HepG2 (cell line): Measurements from ENCODE around the gene ENDOU. TPM values are rescaled to one million over a fixed set of nuclear protein-coding genes. Genes with fewer than 3 reads are reported as not detected.

Source experiments
- ATAC-seq: fragments of 200-7000 bp; cut with Tn5 transposase; 3 replicates; pipeline ENCODE4 v1.9.1; 2020; ENCODE audit warnings: mild to moderate bottlenecking, moderate library complexity
- BruUV-seq: library from RNA; stranded (reverse); fragments of 400-500 nt; replicated peaks from 2 replicates; lab custom pipeline; 2021; lab: Mats Ljungman, UMichigan
- CTCF ChIA-PET: fragments of 300-600 bp; formaldehyde crosslinking; extraction: SDS; loops from one replicate; lab custom pipeline; 2021; ENCODE audit warnings: low total read pairs, inconsistent platforms, low intra/inter-chr PET ratio; lab: Yijun Ruan, JAX
- POLR2A ChIA-PET: fragments of 350-600 bp; sonication (Branson Sonifier 250); formaldehyde crosslinking; loops from one replicate; lab custom pipeline; 2020; ENCODE audit warnings: antibody characterized with exemption, inconsistent platforms; lab: Yijun Ruan, JAX
- DNase-seq: peaks from one replicate; pipeline ENCODE4 v3.0.0-alpha.2; 2015; ENCODE audit warnings: low spot score
- FAIRE-seq: peaks from 3 replicates; lab custom pipeline; 2011; peaks lifted over from hg19 to GRCh38; lab: Jason Lieb, UNC
- H2AFZ ChIP-seq: one replicate; pipeline ENCODE4 v1.6.1; 2011; ENCODE audit warnings: low read length, inconsistent platforms
- H3K27ac ChIP-seq: fragments of 300-600 bp; 3 replicates; pipeline ENCODE4 v1.8.0; 2011; ENCODE audit warnings: mixed run types, mild to moderate bottlenecking, mixed read lengths, low read length, inconsistent platforms; ENCODE audit not compliant: insufficient read depth; ENCODE audit errors: extremely low read length
- H3K27me3 ChIP-seq, 2 experiments: fragments of 200-600 bp in 1 of 2; 2 replicates in 1 of 2; 3 replicates in 1 of 2; pipeline versions ENCODE4 v1.6.0 to v1.8.0; 2011; ENCODE audit warnings: low read length in 2 of 2, mild to moderate bottlenecking in 2 of 2, moderate library complexity in 2 of 2, inconsistent platforms in 1 of 2; ENCODE audit not compliant: insufficient read depth in 2 of 2, control insufficient read depth in 1 of 2
- H3K36me3 ChIP-seq, 2 experiments: fragments of 200-600 bp in 1 of 2; replicated peaks in 1 of 2; 2 replicates in 1 of 2; 3 replicates in 1 of 2; pipeline versions ENCODE4 v1.5.1 to v1.8.0; 2011; ENCODE audit warnings: low read length in 2 of 2, inconsistent platforms in 1 of 2; ENCODE audit not compliant: insufficient read depth in 2 of 2, control insufficient read depth in 1 of 2
- H3K4me1 ChIP-seq: 2 replicates; pipeline ENCODE4 v1.5.1; 2012; ENCODE audit warnings: low read length, inconsistent platforms; ENCODE audit not compliant: insufficient read depth
- H3K4me2 ChIP-seq: 2 replicates; pipeline ENCODE4 v1.6.0; 2011; ENCODE audit warnings: low read depth, low read length, inconsistent platforms
- H3K4me3 ChIP-seq, 3 experiments: fragments of 200-600 bp in 1 of 3; sonication (generic), shearing (Covaris generic) in 1 of 3; replicated peaks in 1 of 3; 2 replicates each; pipeline ENCODE4 v1.5.1; 2011 to 2016; ENCODE audit warnings: low read length in 3 of 3, inconsistent platforms in 2 of 3, low read depth in 2 of 3, mild to moderate bottlenecking in 2 of 3, control low read depth in 1 of 3, mixed read lengths in 1 of 3; ENCODE audit not compliant: insufficient read depth in 1 of 3
- H3K79me2 ChIP-seq: one replicate; pipeline ENCODE4 v1.6.1; 2011; ENCODE audit warnings: low read length, inconsistent platforms; ENCODE audit not compliant: insufficient read depth
- H3K9ac ChIP-seq: 2 replicates; pipeline ENCODE4 v1.6.0; 2011; ENCODE audit warnings: mild to moderate bottlenecking, low read depth, low read length, inconsistent platforms; ENCODE audit not compliant: insufficient read depth
- H3K9me3 ChIP-seq: 2 replicates; pipeline ENCODE4 v1.5.1; 2012; ENCODE audit warnings: mild to moderate bottlenecking, low read length
- H4K20me1 ChIP-seq: 2 replicates; pipeline ENCODE4 v1.6.0; 2011; ENCODE audit warnings: inconsistent platforms, mild to moderate bottlenecking, low read length, moderate library complexity; ENCODE audit not compliant: insufficient read depth
- EHMT2 ChIP-seq: fragments of 200-600 bp; sonication (generic); IDR thresholded peaks from 2 replicates; pipeline ENCODE4 v1.7.0; 2017; ENCODE audit warnings: antibody characterized with exemption, low read depth, low read length, borderline replicate concordance
- EZH2 ChIP-seq: conservative IDR thresholded peaks from 2 replicates; pipeline ENCODE4 v1.6.1; 2012; ENCODE audit warnings: mild to moderate bottlenecking, low read depth, low read length, moderate library complexity
- KLF9 ChIP-seq: IDR thresholded peaks from 2 replicates; pipeline ENCODE4 v1.6.1; 2016; ENCODE audit warnings: low read depth
- MZF1 ChIP-seq: sonication (generic); formaldehyde crosslinking; IDR thresholded peaks from 2 replicates; pipeline ENCODE4 v1.8.1; 2023; ENCODE audit warnings: mild to moderate bottlenecking, missing genetic modification reagents, borderline replicate concordance
- SAFB2 ChIP-seq: sonication (generic); formaldehyde crosslinking; IDR thresholded peaks from 2 replicates; pipeline ENCODE4 v1.5.1; 2020; ENCODE audit warnings: missing genetic modification reagents, low read depth, mild to moderate bottlenecking, borderline replicate concordance
- ZNF207 ChIP-seq: fragments of 450-650 bp; IDR thresholded peaks from 2 replicates; pipeline ENCODE4 v1.6.1; 2016; ENCODE audit warnings: antibody characterized with exemption, borderline replicate concordance
- ZNF44 ChIP-seq: sonication (generic); formaldehyde crosslinking; IDR thresholded peaks from 2 replicates; pipeline ENCODE4 v1.5.1; 2020; ENCODE audit warnings: mild to moderate bottlenecking, missing genetic modification reagents
- ZNF674 ChIP-seq: sonication (generic); formaldehyde crosslinking; IDR thresholded peaks from 2 replicates; pipeline ENCODE4 v1.5.0; 2020; ENCODE audit warnings: low read depth, mild to moderate bottlenecking, missing genetic modification reagents
- ZNF713 ChIP-seq: sonication (generic); formaldehyde crosslinking; IDR thresholded peaks from 2 replicates; pipeline ENCODE4 v1.4.0; 2020; ENCODE audit warnings: mild to moderate bottlenecking, missing genetic modification reagents
- ZSCAN9 ChIP-seq: IDR thresholded peaks from 2 replicates; pipeline ENCODE4 v1.6.1; 2016; ENCODE audit warnings: borderline replicate concordance
- WGBS: methylation state at CpG from one replicate; pipeline ENCODE4 v1.1.6; 2017; ENCODE audit warnings: low lambda C conversion rate; 5-methylcytosine and 5-hydroxymethylcytosine counted together
- in situ Hi-C: cut with HindIII; loops from 2 replicates; pipeline ENCODE4 v1.10.0; 2017; ENCODE audit warnings: low pct_unique_long_range_greater_than_20kb; ENCODE audit not compliant: extremely low pct_ligation_motif_present
- intact Hi-C: fragments of 100-400 bp; cut with micrococcal nuclease; formaldehyde crosslinking; loops from one replicate; pipeline ENCODE4 v1.10.0; 2022; ENCODE audit not compliant: unreplicated experiment
- polyA plus RNA-seq, 8 experiments: library from polyadenylated mRNA; depleted of rRNA in 3 of 8; stranded (reverse) in 7 of 8; unstranded in 1 of 8; fragments of >200 nt; fragmentation: Illumina TruSeq in 4 of 8; extraction: Trizol in 4 of 8; gene quantifications; 2 replicates each; pipeline versions ENCODE4 v1.2.1 to v1.2.3, GENCODE V29; 2011 to 2016; ENCODE audit warnings: low read depth in 4 of 8, missing spikeins in 1 of 8, mixed read lengths in 1 of 8; ENCODE audit not compliant: insufficient read depth in 1 of 8
- total RNA-seq, 5 experiments: library from RNA; depleted of rRNA; stranded (reverse); fragments of >200 nt; fragmentation: Illumina TruSeq; extraction: Trizol; gene quantifications; 2 replicates each; pipeline ENCODE4 v1.2.3, GENCODE V29; 2016; ENCODE audit warnings: low read depth in 1 of 5
- TF ChIP-seq, protein P1 (sequence below): sonication (generic); formaldehyde crosslinking; IDR thresholded peaks from 2 replicates; pipeline ENCODE4 v1.4.0; 2020; ENCODE audit warnings: missing genetic modification reagents
- TF ChIP-seq, protein P2 (sequence below): sonication (generic); formaldehyde crosslinking; IDR thresholded peaks from 2 replicates; pipeline ENCODE4 v1.4.0; 2020; ENCODE audit warnings: missing genetic modification reagents, mild to moderate bottlenecking, borderline replicate concordance
- TF ChIP-seq, protein P3 (sequence below): sonication (generic); formaldehyde crosslinking; IDR thresholded peaks from 2 replicates; pipeline ENCODE4 v1.5.0; 2020; ENCODE audit warnings: mild to moderate bottlenecking, missing genetic modification reagents

Gene ENDOU
- total and polyA plus RNA-seq, 2 of the 13 experiments (the other 11 are each of a cell fraction or from before 2014, with no cell fraction given): not detected

DNA sequence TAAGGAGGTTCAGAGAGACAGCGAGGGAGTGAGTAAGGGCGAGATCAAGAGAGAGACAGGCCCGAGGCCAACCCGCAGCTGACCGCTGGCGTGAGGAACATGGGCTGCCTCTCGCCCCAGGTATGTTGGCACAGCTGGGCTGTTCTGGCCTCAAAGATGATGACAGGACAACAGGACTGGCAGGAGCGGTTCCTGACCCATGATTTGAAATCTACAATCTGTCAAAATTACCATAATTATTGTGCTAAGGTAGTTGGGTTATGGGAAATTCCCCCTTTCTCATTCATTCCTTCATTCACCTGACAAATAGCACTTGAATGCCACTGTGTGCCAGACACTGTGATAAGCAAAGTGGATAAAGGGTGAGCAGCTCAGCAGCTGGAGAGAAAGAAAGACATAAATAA lies 5.1 kb upstream of the ENDOU start (continued):
- TF ChIP-seq, protein P1, sequence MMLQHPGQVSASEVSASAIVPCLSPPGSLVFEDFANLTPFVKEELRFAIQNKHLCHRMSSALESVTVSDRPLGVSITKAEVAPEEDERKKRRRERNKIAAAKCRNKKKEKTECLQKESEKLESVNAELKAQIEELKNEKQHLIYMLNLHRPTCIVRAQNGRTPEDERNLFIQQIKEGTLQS (CRISPR knock-in tag): no peak
- TF ChIP-seq ZNF44 (CRISPR knock-in tag) (no peak), MZF1 (CRISPR knock-in tag) (no peak), ZNF713 (CRISPR knock-in tag) (no peak)

DNA sequence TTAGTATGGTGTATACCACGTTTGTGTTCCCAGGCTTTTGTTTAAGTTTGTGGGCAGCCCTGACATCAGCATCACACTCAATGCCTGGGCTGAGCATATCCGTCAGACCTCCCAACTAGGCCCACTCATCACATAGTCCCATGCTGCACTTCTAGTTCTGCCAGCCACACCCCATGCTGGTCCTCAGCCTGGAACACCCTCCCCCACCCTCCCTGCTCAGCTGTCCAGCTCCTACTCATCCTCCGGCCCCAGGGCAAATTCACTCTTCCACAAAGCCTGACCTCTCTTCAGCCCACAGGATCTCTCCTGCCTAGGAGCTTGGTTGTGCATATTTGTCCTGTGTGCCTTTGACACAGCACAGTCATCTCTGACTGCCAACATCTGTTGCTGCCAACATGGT lies 3.9 kb upstream of the ENDOU start:
- in situ Hi-C loops: no loop called here

DNA sequence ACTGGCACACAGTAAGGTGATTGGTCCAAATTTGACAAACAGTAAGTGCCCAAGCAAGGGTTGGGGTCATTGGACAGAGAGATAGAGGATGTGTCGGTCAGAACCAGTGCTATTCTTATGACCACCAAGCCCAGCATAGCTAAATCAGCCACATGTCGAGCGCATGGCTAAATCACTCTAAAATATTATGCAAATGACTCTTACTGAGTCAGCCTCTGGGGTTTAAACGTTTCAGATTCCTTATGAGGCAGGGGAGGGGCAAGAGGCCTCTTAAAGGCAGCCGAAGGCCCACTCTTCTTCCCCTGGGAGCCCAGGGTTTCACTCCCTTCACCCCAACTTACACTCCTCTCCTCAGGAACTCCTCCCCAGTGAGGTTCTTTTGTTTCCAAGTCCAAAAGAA lies 603 bp upstream of the ENDOU start:
- DNase-seq (no peak), FAIRE-seq (no peak), ATAC-seq (no peak)
- H4K20me1 ChIP-seq: no peaks in the 10 kb centered on the region
- intact Hi-C loops: no loop called here
- no peak overlapping the region for H3K9ac ChIP-seq
- no peaks in the 10 kb centered on the region for H3K27me3 ChIP-seq
- no peak overlapping the region for H3K4me3 ChIP-seq
- H3K4me1 ChIP-seq: no peaks in the 10 kb centered on the region
- BruUV-seq: no TSS peak
- ChIA-PET CTCF (no interaction called here), POLR2A (no interaction called here)
- in situ Hi-C loops: no loop called here
- H3K36me3 ChIP-seq: no peaks in the 10 kb centered on the region
- H3K4me2 ChIP-seq: no peak overlapping the region
- H2AFZ ChIP-seq: no peak overlapping the region
- H3K27ac ChIP-seq: no peak overlapping the region
- 58% methylated on average over 5 of the region's 5 CpGs for WGBS
- no peaks in the 10 kb centered on the region for H3K9me3 ChIP-seq
- no peaks in the 10 kb centered on the region for H3K79me2 ChIP-seq
- TF ChIP-seq, protein P2, sequence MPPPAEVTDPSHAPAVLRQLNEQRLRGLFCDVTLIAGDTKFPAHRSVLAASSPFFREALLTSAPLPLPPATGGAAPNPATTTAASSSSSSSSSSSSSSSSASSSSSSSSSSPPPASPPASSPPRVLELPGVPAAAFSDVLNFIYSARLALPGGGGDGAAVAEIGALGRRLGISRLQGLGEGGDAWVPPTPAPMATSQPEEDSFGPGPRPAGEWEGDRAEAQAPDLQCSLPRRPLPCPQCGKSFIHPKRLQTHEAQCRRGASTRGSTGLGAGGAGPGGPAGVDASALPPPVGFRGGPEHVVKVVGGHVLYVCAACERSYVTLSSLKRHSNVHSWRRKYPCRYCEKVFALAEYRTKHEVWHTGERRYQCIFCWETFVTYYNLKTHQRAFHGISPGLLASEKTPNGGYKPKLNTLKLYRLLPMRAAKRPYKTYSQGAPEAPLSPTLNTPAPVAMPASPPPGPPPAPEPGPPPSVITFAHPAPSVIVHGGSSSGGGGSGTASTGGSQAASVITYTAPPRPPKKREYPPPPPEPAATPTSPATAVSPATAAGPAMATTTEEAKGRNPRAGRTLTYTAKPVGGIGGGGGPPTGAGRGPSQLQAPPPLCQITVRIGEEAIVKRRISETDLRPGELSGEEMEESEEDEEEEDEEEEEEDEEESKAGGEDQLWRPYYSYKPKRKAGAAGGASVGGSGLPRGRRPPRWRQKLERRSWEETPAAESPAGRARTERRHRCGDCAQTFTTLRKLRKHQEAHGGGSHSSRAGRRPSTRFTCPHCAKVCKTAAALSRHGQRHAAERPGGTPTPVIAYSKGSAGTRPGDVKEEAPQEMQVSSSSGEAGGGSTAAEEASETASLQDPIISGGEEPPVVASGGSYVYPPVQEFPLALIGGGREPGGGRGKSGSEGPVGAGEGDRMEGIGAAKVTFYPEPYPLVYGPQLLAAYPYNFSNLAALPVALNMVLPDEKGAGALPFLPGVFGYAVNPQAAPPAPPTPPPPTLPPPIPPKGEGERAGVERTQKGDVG (CRISPR knock-in tag): no peak
- TF ChIP-seq ZSCAN9 (CRISPR knock-in tag) (no peak), EZH2 (no peak), KLF9 (CRISPR knock-in tag) (no peak), SAFB2 (CRISPR knock-in tag) (no peak)
- TF ChIP-seq, protein P3, sequence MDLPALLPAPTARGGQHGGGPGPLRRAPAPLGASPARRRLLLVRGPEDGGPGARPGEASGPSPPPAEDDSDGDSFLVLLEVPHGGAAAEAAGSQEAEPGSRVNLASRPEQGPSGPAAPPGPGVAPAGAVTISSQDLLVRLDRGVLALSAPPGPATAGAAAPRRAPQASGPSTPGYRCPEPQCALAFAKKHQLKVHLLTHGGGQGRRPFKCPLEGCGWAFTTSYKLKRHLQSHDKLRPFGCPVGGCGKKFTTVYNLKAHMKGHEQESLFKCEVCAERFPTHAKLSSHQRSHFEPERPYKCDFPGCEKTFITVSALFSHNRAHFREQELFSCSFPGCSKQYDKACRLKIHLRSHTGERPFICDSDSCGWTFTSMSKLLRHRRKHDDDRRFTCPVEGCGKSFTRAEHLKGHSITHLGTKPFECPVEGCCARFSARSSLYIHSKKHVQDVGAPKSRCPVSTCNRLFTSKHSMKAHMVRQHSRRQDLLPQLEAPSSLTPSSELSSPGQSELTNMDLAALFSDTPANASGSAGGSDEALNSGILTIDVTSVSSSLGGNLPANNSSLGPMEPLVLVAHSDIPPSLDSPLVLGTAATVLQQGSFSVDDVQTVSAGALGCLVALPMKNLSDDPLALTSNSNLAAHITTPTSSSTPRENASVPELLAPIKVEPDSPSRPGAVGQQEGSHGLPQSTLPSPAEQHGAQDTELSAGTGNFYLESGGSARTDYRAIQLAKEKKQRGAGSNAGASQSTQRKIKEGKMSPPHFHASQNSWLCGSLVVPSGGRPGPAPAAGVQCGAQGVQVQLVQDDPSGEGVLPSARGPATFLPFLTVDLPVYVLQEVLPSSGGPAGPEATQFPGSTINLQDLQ: no peak

More for the DNA sequence above, 3.9 kb upstream of the ENDOU start:
- Histone ChIP-seq H4K20me1 (no peaks in the 10 kb centered on the region), H3K4me3 (no peak overlapping the region), H3K9me3 (no peaks in the 10 kb centered on the region), H3K36me3 (no peaks in the 10 kb centered on the region), H3K27me3 (peaks cover 0 to 4% of the 10 kb centered on the region in 2 experiments; a peak in 1 of 5 replicates), H3K27ac (no peak overlapping the region), H3K9ac (no peak overlapping the region), H3K4me1 (no peaks in the 10 kb centered on the region), H3K79me2 (no peaks in the 10 kb centered on the region), H2AFZ (no peak overlapping the region), H3K4me2 (no peak overlapping the region)
- no peak for FAIRE-seq
- intact Hi-C loops: no loop called here
- ATAC-seq: no peak
- ChIA-PET CTCF (no interaction called here), POLR2A (no interaction called here)
- no TSS peak for BruUV-seq
- DNase-seq: no peak
- no peak for TF ChIP-seq EHMT2
- no peak for TF ChIP-seq ZNF674 (CRISPR knock-in tag)
- no peak for TF ChIP-seq ZNF207
- 49% methylated on average over 3 of the region's 3 CpGs for WGBS
